Myocyte (in vitro differentiated cells): ENCODE measurements around the gene POFUT2. TPM values are rescaled to one million over a fixed set of nuclear protein-coding genes. Genes with fewer than 3 reads are reported as not detected.
"Not testable (repeated sequence)": the region's sequence is repeated elsewhere in the genome, so short reads cannot be mapped to it uniquely, and the experiment has no call there.

Source experiments
- DNase-seq: peaks from one replicate; pipeline ENCODE4 v3.0.0-alpha.2; 2012; ENCODE audit warnings: low read depth
- total RNA-seq: library from RNA; depleted of rRNA; stranded (reverse); fragments of >200 nt; gene quantifications from 2 replicates; pipeline ENCODE4 v1.2.3, GENCODE V29; 2014

Gene POFUT2
- total RNA-seq, 1 donor from 2014 or later, result 46.9 TPM

DNA sequence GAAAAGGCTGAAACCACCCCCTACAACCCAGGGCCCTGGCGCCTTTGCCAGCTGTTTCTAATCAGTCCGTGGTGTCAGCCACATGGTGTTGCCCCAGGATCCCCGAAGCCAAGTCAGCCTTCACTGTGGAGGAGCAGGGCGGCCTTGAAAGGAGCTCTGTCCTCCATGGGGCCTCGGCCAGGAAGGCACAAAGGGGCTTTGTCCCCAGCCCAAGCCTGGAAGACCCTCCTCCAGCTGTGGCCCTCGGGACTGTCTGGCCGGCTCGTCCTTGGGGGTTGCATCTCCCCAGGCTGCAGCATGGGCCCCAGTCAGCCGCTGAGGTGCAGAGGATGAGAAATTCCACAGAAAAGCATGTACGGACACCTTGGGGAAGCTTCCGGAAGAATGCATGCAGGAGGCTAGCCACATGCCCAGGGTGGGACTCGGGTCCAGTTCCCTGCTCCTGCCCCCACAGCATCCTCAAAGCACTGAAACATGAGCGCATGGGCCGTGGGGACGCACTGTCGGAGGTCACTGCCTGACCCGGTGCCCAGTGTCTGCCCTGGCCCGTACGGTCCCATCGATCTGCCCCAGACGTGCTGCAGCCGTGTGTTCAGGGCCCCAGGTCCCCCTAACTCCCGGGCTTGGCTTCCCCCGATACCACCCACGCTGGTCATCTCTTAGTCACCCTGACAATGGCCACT lies 38.6 kb upstream of the POFUT2 start:
- peak; percentile 68 for DNase-seq

DNA sequence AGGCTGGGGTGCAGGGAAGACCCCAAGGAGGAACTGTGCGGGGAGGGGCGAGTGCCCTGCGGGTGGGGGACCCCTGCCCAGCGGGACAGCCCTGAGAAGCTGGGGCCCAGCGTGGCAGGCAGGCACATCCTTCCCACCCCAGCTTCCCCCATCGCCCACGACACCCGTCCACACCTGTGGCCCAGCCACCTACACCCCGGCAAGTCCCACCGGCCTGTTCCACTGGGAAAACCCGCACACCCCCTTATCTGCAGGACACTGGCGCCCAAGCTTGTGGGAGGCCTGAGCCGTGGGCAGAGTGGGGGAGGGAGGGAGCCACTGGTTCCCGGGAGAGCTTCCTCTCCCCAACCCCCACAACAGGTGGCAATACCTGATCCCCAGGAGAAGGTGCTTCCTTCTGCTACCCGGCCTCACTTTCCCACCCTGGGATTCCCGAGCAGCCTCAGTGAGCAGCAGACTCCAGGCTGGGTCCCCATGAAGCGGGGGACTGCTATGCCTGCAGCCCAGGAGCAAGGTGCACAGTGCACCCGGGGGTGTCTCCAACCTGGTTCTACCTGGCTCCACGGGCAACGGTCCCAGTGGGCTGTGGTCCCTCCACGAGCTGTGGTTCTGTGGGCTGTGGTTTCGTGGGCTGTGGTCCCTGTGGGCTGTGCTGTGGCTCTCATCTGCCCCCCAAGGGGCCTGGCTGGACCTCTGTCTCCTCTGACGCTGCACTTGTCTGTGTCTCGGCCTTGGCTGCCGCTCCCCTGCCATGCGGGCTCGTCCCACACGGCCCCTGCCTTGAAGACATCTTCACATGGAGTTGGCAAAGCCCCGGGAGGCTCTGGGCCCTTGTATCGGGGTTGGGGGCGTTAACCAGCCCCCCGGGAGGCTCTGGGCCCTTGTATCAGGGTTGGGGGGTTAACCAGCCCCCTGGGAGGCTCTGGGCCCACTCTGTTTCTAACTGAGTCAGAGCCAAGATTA lies 37.8 kb upstream of the POFUT2 start:
- DNase-seq, result no peak

DNA sequence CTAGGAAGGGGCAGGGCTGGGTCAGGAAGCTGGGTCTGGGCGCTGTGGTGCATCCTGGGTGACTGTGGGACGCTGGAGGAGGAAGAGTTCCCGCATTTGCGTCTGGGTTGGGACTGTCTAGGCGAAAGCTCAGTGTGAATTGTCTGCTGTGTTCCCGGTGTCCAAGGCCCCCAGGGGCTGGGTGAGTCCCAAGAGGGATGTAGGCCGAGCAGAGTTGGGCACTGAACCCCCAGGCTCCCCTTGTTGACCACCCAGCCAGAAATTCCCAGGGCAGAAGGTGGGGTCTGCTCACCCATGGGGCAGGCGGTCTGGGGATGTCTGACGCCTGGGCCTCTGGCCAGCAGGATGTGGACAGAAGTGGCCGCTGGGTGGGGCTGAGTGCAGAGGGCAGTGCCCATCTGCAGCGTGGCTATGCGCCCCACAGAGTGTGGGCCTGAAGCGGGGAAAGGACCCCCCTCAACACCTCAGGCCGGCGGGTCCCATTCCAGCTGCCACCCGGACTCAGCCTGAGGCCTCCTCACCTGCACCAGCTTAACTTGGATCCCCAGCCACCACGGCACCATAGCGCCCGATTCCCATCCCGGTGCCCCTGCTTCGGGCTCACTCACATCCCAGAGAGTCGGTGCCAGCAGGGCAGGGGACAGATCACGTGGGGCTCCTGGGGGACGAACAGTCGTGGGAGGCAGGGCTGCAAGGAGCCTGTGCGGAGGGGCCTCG lies 37.0 kb upstream of the POFUT2 start:
- no peak for DNase-seq

DNA sequence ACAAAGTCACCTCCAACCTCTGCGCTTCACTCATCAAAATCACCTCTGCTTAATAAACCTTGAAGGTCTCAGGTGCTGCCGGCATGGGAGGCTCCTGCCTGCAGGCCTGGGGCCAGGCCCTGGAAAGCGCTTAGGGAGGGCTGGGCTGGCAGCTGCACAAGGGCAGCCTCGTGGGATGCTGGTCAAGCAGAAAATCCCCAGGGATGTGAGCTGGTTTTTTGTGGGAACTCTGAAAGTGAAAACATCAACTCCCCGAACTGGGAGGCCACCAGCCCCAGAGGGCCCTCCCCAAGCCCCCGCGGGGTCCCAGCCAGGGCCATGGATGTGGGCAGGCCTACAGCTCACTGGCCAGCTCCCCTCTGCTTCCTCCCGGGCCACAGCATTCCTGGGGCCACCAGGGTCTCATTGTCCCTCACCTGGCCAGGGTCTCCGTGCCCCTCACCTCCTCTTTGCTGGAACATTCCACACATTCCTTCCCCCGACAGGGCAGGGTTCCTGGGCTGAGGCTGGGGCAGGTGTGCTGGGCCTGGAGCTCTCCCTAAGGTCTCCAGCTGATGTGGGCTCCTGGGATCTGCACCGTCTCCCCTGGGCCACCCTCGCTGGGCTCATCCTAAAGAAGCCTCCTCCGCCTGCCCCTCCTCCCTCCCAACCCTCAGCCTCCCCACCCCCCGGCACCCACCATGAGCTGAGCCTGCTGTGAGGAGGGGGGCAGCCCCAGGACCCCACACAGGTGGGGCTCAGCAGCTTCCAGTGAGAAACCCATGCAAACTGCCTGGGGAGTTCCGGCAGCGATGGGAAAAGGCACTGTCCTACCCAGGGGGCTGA lies 36.0 kb upstream of the POFUT2 start:
- peak; percentile 77 for DNase-seq

DNA sequence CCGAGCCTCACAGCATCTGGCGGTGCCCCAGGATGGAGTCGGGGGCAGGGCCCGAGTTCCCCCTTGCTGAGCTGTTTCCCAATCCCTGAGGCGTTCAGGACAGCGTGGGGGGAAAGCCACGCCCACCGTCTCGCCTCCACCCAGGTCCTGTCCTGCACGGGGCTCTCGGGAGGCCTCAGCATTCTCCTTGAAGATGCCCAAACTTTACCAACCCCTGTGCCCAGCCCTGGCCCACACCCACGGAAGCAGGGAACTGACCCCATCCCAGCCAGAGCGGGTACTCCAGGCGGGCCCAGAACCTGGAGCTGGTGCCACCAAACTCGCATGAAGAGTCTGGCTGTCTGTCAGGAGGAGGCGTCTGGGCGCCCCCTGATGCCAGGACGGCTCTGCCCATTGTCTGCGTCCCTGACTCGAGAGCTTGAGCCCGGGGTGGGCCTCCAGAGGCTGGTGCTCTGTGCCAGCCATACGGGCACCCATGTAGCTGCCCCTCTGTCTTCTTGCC lies 35.3 kb upstream of the POFUT2 start:
- no peak for DNase-seq

DNA sequence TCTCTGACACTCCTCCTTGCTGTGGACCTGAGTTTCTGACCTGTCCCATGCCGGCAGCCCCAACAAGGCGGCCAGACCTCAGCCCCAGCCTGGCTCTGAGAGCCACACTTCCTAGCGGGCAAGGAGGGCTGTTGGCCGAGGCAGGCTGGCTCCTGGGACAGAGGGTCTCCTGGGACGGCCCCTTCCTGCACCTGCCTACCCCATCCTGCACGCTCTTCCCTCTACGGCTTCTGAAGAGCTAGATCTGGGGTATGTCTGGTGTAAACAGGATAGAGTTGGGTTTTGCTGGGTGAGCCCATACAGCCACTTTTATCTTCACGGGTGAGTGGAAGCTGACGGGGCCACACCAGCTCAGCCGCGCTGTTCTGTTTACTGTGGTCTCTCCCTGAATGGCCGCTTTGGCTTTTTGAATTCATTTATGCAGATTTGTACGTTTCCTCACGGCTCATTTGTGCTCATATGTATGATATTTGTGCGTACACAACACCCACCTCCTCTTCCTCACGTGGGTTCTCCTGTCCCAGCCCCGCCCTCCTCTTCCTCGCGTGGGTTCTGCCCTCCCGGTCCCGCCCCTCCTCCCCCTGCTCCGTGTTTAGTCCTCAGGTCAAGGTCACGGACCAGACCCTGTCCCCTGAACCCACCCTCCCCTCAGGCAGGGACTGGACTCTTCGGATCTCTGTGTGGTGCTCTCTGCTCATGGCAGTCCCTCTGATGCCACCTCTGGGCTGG lies 34.7 kb upstream of the POFUT2 start:
- no peak for DNase-seq

DNA sequence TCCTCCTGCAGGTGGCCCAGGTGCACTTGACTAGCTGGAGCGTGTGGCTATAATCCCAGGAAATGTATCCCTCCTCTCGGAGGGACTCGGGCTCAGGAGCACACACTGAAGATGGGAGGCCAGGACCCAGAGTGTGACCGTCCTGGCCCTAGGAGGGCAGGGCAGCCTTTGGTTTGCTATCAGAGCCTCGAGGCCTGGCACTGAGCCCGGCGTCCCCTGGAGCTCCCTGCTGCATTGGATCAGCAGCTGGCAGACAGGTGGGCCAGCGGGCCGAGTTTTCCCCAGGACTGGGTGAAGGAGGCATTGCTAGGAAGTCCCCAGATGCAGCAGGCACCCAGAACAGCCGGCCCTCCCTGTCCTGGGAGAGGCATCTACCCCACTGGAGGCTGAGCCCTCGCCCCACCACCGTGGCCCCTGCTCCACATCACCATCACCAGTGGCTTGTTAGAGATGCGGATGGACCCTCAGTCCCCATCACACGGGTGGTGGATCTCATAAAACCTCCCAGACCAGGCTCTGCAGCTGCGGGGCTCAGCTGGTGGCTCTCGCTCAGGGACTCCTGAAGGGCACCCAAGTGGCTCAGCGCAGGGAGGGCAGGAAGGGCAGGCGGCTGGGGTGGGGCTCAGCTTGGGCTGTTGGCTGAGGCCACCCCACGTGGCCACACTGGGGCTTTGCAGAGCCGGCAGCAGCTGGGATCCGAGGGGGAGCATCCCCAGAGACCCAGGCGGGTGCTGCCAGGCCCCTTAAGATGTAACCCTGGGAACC lies 32.7 kb upstream of the POFUT2 start:
- no peak for DNase-seq

DNA sequence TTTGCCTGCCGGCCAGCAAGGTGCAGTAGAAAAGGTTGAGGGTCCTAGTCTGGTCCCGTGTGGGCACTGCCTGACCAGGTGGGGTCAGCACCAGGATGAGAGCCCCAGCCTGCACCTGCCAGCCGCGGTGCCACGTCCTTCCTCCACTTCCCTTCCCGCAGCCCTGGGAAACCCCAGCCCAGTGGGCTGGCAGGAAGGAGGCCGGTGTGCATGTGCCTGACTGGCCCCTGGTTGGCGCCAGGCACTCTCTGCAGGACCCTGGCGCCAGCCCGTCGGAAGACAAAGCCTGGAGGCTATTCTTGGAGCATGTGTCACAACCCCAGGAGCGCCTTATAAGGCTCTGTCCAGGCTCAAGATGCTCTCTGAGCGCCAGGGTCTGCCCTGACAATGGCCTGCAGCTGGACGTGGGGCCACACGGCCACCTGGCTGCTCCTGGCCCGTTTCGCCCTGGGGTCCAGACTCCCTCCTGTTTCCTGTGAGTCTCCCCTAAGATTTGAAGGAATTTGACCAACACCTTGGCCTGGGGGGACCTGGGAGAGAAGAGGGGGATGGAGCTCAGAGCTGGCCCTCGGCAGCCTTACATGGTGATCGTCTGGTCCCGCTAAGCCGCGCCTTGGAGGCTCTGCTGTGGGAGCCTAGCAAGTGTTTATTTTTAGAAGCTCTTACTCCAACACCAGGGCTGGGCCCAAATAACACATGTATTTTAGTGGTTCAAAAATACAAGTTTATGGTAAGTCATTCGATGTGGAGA lies 31.9 kb upstream of the POFUT2 start:
- DNase-seq, result peak; percentile 79

DNA sequence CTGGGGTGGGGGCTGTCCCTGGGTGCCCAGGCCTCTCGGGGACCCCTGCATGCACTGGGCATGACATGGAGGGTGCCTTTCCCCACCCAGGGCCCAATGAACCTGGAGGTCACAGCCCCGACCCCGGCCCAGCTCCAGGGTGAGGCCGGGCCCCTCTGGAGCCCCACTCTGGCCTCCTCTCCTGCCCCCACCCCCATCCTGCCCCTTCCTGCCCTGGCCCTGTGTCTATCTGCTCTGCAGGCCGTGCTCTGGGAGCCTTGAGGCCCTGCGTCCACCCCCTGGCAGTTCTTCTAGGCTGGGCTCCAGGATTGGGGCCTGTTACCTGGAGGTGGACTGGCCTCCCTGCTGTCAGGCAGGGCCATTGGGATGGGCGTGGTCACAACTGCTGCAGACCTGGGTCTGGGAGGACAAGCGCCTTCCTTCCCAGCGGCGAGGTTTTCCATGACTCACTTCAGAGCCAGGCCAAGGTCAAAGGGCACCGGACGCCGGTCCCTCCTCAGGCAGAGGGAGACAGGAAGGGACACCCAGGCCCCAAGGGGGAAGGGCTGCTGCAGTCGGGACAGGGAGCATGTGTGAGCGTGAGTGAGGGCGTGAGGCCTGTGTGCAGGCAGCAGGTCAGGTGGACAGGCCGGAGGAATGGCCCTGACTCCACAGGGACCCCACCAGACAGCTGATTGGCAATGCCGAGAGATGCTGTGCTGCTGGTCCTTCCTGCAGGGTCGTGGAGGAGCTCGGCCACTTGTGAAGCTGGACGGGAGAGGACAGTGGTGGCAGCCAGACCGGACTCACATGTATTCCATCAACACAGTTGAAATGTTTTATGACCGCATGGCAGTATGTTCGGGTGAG lies 31.1 kb upstream of the POFUT2 start:
- no peak for DNase-seq

DNA sequence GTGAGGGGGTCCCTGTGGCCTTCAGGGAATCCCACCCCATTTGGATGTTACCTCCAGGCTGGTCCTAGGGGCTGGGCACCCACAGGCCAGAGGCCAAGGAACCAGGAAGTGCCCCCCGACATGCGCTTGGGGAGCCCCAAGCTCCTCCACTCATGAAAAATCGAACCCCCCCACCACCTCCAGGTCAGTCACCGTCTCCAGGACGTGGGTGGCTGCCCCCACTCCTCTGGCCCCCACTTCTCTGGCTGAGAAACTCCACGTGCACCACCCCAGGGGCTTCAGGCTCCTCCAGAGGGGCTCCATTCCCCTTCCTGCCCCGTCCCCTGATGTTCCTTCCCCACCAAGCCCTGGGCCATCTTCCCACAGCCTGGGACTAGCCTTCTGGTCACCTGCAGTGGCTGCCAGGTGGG lies 30.5 kb upstream of the POFUT2 start:
- DNase-seq, result no peak

DNA sequence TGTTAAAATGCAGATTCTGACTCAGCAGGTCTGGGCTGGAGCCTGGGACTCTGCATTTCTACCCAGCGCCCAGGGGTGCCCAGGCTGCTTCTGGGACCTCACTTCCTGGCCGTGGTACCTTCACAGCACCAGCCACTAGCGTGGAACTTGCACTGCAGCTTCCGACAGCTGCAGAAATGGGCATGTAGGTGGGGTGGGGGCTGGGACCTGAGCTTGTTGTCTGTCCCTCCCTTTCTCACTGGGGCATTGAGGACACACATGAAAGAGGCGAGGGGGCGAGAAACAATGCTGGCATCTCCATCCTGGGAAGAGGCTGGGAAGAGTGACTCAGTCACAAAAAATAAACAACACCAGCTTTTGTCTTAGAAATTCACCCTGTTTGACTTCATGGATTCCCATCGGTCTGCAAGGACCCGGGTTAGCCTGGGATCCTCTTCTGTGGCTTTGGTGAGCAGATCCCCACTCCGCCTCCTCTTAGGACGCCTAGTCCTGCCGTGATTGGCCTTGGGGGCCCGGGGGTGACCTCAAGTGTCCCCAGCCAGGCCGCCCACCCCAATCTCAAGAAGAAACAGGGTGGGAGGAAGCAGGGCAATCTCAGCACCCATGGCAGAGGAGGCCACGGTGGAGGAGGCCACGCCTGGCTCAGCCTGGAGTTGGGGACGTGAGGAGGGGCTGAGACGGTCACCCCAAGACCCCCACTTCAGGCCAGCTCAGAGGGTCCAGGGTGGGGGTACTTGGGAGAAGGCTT lies 29.9 kb upstream of the POFUT2 start:
- peak; percentile 79 for DNase-seq

DNA sequence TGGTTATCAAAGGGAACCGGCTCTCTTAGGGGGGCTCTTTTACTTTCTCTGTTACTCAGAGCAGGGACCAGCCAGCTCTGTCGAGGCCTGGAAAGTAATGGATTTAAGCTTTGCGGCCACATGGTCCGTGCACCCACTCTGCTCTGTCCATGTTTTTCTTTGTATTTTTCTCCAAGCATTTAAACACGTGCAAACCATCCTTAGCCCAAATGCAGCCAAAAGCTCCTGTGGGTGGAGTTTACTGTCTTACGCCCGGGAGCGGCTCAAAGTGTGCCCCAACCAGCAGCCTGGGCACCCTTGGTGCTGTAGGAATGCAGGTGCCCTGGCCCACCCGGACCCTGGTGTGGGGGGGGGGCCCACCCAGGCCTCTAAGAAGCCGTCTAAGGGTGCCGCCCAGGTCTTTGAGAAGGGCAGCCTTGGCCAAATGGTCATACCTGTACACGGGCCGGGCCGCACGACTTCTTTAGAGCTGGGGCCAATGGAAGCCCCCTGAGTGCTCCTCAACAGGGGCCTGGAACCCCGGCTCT lies 29.2 kb upstream of the POFUT2 start:
- no peak for DNase-seq

DNA sequence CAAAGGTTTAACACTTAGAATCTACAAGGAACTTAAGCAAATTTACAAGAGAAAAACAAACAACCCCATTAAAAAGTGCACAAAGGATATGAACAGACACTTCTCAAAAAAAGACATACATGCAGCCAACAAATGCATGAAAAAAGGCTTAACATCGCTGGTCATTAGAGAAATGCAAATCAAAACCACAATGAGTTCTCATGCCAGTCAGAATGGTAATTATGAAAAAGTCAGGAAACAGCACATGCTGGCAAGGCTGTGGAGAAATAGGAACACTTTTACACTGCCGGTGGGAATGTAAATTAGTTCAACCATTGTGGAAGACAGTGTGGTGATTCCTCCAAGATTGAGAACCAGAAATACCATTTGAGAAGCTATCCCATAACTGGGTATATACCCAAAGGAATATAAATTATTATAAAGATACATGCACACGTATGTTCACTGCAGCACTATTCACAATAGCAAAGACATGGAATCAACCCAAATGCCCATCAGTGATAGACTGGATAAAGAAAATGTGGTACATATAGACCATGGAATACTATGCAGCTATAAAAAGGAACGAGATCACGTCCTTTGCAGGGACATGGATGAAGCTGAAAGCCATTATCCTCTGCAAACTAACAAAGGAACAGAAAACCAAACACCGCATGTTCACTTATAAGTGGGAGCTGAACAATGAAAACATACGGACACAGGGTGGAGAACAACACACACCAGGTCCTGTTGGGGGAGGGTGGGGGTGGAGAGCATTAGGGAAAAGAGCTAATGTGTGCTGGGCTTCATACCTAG lies 28.2 kb upstream of the POFUT2 start:
- DNase-seq, result not testable (repeated sequence)

DNA sequence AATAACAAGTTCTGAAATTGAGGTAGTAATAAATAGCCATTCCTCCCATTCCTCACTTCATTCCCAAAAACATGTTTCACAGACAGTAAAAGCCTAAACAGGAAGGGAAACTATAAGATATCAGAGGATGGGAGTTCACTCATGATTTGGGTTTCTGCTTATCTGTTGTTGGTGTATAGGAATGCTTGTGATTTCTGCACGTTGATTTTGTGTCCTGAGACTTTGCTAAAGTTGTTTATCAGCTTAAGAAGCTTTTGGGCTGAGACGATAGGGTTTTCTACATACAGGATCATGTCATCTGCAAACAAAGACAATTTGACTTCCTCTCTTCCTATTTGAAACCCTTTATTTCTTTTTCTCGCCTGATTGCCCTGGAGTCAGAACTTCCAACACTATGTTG lies 26.0 kb upstream of the POFUT2 start:
- no peak for DNase-seq

DNA sequence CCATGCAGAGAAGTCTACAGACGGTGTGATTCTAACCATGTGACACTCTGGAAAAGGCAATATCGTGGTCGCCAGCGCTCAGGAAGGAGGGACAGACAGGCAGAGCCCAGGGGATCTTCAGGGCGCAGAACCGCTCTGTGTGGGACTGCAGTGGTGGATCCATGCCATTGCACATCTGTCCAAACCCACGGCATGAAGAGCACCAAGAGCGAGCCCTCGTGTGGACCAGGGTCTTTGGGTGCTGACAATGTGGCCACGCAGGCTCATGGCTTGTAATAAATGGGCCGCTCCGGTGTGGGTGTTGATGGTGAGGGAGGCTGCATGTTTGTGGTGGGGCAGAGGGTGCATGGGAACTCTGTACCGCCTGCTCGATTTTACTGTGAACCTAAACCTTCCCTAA lies 25.3 kb upstream of the POFUT2 start:
- DNase-seq, result no peak

DNA sequence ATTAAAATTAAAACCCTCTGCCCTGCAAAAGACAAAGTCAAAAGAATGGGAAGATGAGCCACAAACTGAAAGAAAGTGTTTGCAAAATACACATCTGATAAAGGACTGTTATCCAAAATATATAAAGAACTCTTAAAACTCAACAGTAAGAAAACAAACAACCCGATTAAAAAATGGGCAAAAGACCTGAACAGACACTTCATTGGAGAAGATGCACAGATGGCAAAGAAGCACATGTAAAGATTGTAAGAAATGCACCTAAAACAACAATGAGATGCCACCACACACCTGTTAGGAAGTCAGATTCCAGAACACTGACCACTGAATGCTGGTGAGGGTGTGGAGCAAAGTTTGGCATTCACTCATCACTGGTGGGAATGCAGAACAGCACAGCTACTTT lies 24.6 kb upstream of the POFUT2 start:
- no peak for DNase-seq
